B cell (primary cell): ENCODE data around the gene BCL11A. TPM values are rescaled to one million over a fixed set of nuclear protein-coding genes. Genes with fewer than 3 reads are reported as not detected.

Experiments used
- ATAC-seq: fragments of 200-7000 bp; cut with Tn5 transposase; one replicate; pipeline ENCODE4 v1.10.0; 2021; ENCODE audit warnings: low read depth, mild to moderate bottlenecking, moderate number of reproducible peaks, moderate library complexity
- CTCF ChIA-PET: fragments of 350-600 bp; sonication (Branson Sonifier 250); formaldehyde crosslinking; loops from one replicate; lab custom pipeline; 2021; ENCODE audit warnings: antibody characterized with exemption, inconsistent platforms; lab: Charles Lee
- POLR2A ChIA-PET: fragments of 350-600 bp; sonication (Branson Sonifier 250); formaldehyde crosslinking; loops from one replicate; lab custom pipeline; 2021; ENCODE audit warnings: antibody characterized with exemption; lab: Charles Lee
- DNase-seq: peaks from one replicate; pipeline ENCODE4 v3.0.0; 2013
- H2AFZ ChIP-seq: 2 replicates; pipeline ENCODE4 v1.6.1; 2012; ENCODE audit warnings: mild to moderate bottlenecking, low read depth, low read length; ENCODE audit not compliant: insufficient read depth, poor library complexity, severe bottlenecking
- H3K27ac ChIP-seq, 2 donors: 1 replicate in 1 of 2; 2 replicates in 1 of 2; pipeline ENCODE4 v1.5.1; 2012 to 2013; ENCODE audit warnings: low read length in 2 of 2, mild to moderate bottlenecking in 2 of 2, moderate library complexity in 1 of 2
- H3K27me3 ChIP-seq, 4 experiments: fragments of 200-600 bp in 1 of 4; sonication (generic) in 1 of 4; replicated peaks in 1 of 4; 1 replicate in 2 of 4; 2 replicates in 2 of 4; pipeline versions ENCODE4 v1.6.1 to v1.7.0; 2013 to 2016; ENCODE audit warnings: low read length in 3 of 4, mild to moderate bottlenecking in 2 of 4, mixed read lengths in 1 of 4, moderate library complexity in 1 of 4; ENCODE audit not compliant: insufficient read depth in 4 of 4, control insufficient read depth in 3 of 4; ENCODE audit errors: control extremely low read depth in 1 of 4
- H3K36me3 ChIP-seq, 2 experiments: replicated peaks in 1 of 2; 1 replicate in 1 of 2; 2 replicates in 1 of 2; pipeline versions ENCODE4 v1.6.1 to v1.7.1; 2013; ENCODE audit warnings: low read length in 1 of 2; ENCODE audit not compliant: insufficient read depth in 2 of 2, control insufficient read depth in 1 of 2; ENCODE audit errors: control extremely low read depth in 1 of 2, extremely low read depth in 1 of 2
- H3K4me1 ChIP-seq, 2 donors: fragments of 200-600 bp in 1 of 2; sonication (generic) in 1 of 2; 1 replicate in 1 of 2; 2 replicates in 1 of 2; pipeline versions ENCODE4 v1.5.1 to v1.6.1; 2013 to 2017; ENCODE audit warnings: low read length in 2 of 2; ENCODE audit not compliant: control insufficient read depth in 2 of 2, insufficient read depth in 2 of 2
- H3K4me2 ChIP-seq: replicated peaks from 2 replicates; pipeline ENCODE3; 2012; ENCODE audit warnings: mild to moderate bottlenecking, low read depth, low read length; ENCODE audit not compliant: poor library complexity, severe bottlenecking
- H3K4me3 ChIP-seq, 5 experiments: fragments of 200-600 bp in 1 of 5; sonication (generic) in 1 of 5; 1 replicate in 3 of 5; 2 replicates in 2 of 5; pipeline versions ENCODE4 v1.5.1 to v1.7.0; 2011 to 2016; ENCODE audit warnings: low read length in 4 of 5, mild to moderate bottlenecking in 4 of 5, low read depth in 2 of 5, control low read depth in 1 of 5, moderate library complexity in 1 of 5; ENCODE audit not compliant: insufficient read depth in 1 of 5; ENCODE audit errors: control extremely low read depth in 1 of 5, extremely low read depth in 1 of 5
- H3K79me2 ChIP-seq: fragments of 200-600 bp; sonication (generic); one replicate; pipeline ENCODE4 v1.6.0; 2016; ENCODE audit warnings: low read length; ENCODE audit not compliant: control insufficient read depth, insufficient read depth
- H3K9ac ChIP-seq: fragments of 200-600 bp; sonication (generic); 2 replicates; pipeline ENCODE4 v1.6.1; 2017; ENCODE audit warnings: mild to moderate bottlenecking, low read length, moderate library complexity
- H3K9me3 ChIP-seq, 3 donors: one replicate each; pipeline versions ENCODE4 v1.6.1 to v1.7.1; 2013; ENCODE audit warnings: low read length in 2 of 3; ENCODE audit not compliant: control insufficient read depth in 2 of 3, insufficient read depth in 1 of 3; ENCODE audit errors: control extremely low read depth in 1 of 3
- H4K20me1 ChIP-seq: 2 replicates; pipeline ENCODE4 v1.6.0; 2012; ENCODE audit warnings: mild to moderate bottlenecking, low read length; ENCODE audit not compliant: insufficient read depth, control insufficient read depth, poor library complexity, severe bottlenecking
- H3K27ac Mint-ChIP-seq: one replicate; pipeline ENCODE4 v1.8.0; 2021; ENCODE audit warnings: mixed read lengths
- H3K27me3 Mint-ChIP-seq: one replicate; pipeline ENCODE4 v1.8.0; 2021; ENCODE audit warnings: mixed read lengths
- H3K4me1 Mint-ChIP-seq: one replicate; pipeline ENCODE4 v1.8.0; 2021; ENCODE audit warnings: mixed read lengths
- H3K4me3 Mint-ChIP-seq: one replicate; pipeline ENCODE4 v1.8.0; 2021; ENCODE audit warnings: mixed read lengths
- H3K9me3 Mint-ChIP-seq: one replicate; pipeline ENCODE4 v1.8.0; 2022; ENCODE audit warnings: mixed read lengths; ENCODE audit not compliant: insufficient read depth
- EZH2 ChIP-seq: IDR thresholded peaks from 2 replicates; pipeline ENCODE4 v1.6.1; 2012; ENCODE audit warnings: borderline replicate concordance, low read depth, mild to moderate bottlenecking, moderate library complexity, low read length; ENCODE audit not compliant: insufficient read depth, poor library complexity, severe bottlenecking
- WGBS: methylation state at CpG from one replicate; pipeline ENCODE4 v1.1.5; 2013; ENCODE audit warnings: missing lambda C conversion rate; ENCODE audit not compliant: insufficient coverage; 5-methylcytosine and 5-hydroxymethylcytosine counted together
- intact Hi-C: fragments of 100-400 bp; cut with micrococcal nuclease; formaldehyde crosslinking; loops from one replicate; pipeline ENCODE4 v1.10.0; 2022
- polyA plus RNA-seq: library from polyadenylated mRNA; depleted of rRNA; stranded (reverse); fragments of >200 nt; gene quantifications from 2 replicates; pipeline ENCODE4 v1.2.3, GENCODE V29; 2012
- total RNA-seq, 2 donors: library from RNA; stranded (reverse); fragments of 120-200 nt in 1 of 2; gene quantifications; 1 replicate in 1 of 2; 2 replicates in 1 of 2; pipeline versions ENCODE4 v1.2.3 to v1.2.4, GENCODE V29; 2013 to 2022
- TF ChIP-seq, protein P1 (sequence below): fragments of 200-600 bp; IDR thresholded peaks from one replicate; pipeline ENCODE4 v1.8.0; 2022; ENCODE audit warnings: antibody characterized with exemption, mild to moderate bottlenecking

BCL11A gene
- total and polyA plus RNA-seq, 2 donors (not counting 1 experiment from before 2014, with no cell fraction given) = 81.8 to 383 TPM

DNA sequence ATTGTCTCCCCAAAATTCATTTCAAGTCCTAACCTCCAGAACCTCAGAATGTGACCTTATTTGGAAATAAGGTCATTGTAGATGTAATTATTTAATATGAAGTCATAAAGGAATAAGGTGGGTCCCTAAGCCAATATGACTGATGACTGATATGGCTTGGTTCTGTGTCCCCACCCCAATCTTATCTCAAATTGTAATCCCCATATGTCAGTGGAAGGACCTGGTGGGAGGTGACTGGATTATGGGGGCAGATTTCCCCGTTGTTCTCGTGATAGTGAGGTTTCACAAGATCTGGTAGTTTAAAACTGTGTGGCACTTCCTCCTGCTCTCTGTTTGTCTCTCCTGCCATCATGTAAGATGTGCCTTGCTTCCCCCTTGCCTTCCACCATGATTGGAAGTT lies 43.0 kb upstream of the BCL11A start:
- no peaks in the 10 kb centered on the region for H3K27me3 ChIP-seq
- H3K79me2 ChIP-seq = no peaks in the 10 kb centered on the region
- ChIA-PET POLR2A (no interaction called here), CTCF (interaction anchor here (2.5 kb wide), 1 partner anchor 15 kb away, joined by 6 read pairs; no protein-coding TSS in a partner anchor)
- no peak for ATAC-seq
- H3K27ac ChIP-seq = no peak overlapping the region
- H3K9me3 ChIP-seq = peaks cover 0 to 8% (median 4%) of the 10 kb centered on the region in 3 donors
- H3K9ac ChIP-seq = no peak overlapping the region
- H3K4me1 ChIP-seq = no peaks in the 10 kb centered on the region
- Mint-ChIP-seq H3K9me3 (peaks cover 5% of the 10 kb centered on the region), H3K4me3 (no peak overlapping the region), H3K27me3 (peaks cover 21% of the 10 kb centered on the region), H3K4me1 (no peaks in the 10 kb centered on the region), H3K27ac (no peak overlapping the region)
- H3K4me3 ChIP-seq = no peak overlapping the region
- DNase-seq = no peak
- intact Hi-C loops = no loop called here
- no peak for TF ChIP-seq EZH2
- TF ChIP-seq, protein P1, sequence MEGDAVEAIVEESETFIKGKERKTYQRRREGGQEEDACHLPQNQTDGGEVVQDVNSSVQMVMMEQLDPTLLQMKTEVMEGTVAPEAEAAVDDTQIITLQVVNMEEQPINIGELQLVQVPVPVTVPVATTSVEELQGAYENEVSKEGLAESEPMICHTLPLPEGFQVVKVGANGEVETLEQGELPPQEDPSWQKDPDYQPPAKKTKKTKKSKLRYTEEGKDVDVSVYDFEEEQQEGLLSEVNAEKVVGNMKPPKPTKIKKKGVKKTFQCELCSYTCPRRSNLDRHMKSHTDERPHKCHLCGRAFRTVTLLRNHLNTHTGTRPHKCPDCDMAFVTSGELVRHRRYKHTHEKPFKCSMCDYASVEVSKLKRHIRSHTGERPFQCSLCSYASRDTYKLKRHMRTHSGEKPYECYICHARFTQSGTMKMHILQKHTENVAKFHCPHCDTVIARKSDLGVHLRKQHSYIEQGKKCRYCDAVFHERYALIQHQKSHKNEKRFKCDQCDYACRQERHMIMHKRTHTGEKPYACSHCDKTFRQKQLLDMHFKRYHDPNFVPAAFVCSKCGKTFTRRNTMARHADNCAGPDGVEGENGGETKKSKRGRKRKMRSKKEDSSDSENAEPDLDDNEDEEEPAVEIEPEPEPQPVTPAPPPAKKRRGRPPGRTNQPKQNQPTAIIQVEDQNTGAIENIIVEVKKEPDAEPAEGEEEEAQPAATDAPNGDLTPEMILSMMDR = no peak
- H4K20me1 ChIP-seq = no peaks in the 10 kb centered on the region
- no peak overlapping the region for H3K4me2 ChIP-seq
- no peak overlapping the region for H2AFZ ChIP-seq
- H3K36me3 ChIP-seq = no peaks in the 10 kb centered on the region
- WGBS = no CpG with 5 or more reads among the region's 2 CpGs

DNA sequence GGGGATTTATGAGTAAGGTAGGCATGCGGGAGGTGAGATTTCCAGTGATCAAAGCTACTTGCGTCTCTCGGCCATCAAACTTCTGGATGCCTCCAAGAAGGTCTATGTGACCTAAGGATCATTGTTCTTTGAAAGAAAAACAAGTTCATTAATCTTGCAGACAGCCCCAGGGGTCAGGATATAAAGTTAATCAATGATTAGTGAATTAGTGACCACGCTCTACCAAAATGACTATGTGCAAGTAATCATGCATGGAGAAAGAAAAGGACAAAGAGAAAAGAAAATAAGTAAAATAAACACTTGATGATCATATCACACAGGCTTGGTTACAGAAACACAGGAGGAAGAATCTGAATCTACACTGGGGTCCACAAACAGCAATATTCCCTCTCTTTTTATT lies 42.5 kb upstream of the BCL11A start:
- intact Hi-C loops = no loop called here
- DNase-seq (no peak), ATAC-seq (no peak)
- Histone ChIP-seq H3K27me3 (no peaks in the 10 kb centered on the region), H3K9ac (no peak overlapping the region), H3K79me2 (no peaks in the 10 kb centered on the region), H3K4me2 (no peak overlapping the region), H4K20me1 (no peaks in the 10 kb centered on the region), H3K36me3 (no peaks in the 10 kb centered on the region), H3K4me1 (no peaks in the 10 kb centered on the region), H3K4me3 (no peak overlapping the region), H3K9me3 (peaks cover 0 to 4% (median 4%) of the 10 kb centered on the region in 3 donors), H3K27ac (no peak overlapping the region), H2AFZ (no peak overlapping the region)
- ChIA-PET POLR2A (no interaction called here), CTCF (interaction anchor here (2.5 kb wide), 1 partner anchor 14 kb away, joined by 6 read pairs; no protein-coding TSS in a partner anchor)
- H3K27me3 Mint-ChIP-seq = peaks cover 25% of the 10 kb centered on the region
- WGBS = 100% methylated on average over 3 of the region's 4 CpGs
- H3K27ac Mint-ChIP-seq = no peak overlapping the region
- TF ChIP-seq EZH2 = no peak
- TF ChIP-seq, protein P1 = no peak
- H3K4me1 Mint-ChIP-seq = no peaks in the 10 kb centered on the region
- no peak overlapping the region for H3K4me3 Mint-ChIP-seq
- peaks cover 5% of the 10 kb centered on the region for H3K9me3 Mint-ChIP-seq
